HepG2 (cell line): ENCODE data around the gene UBE4A. TPM values are rescaled to one million over a fixed set of nuclear protein-coding genes. Genes with fewer than 3 reads are reported as not detected.

Experiments used
- FOXK2 ChIP-seq: fragments of 450-650 bp; IDR thresholded peaks from 2 replicates; pipeline ENCODE4 v1.6.1; 2016
- HHEX ChIP-seq: IDR thresholded peaks from 2 replicates; pipeline ENCODE4 v1.6.1; 2016; ENCODE audit warnings: control low read depth
- MAZ ChIP-seq, 2 experiments: sonication (generic) in 1 of 2; formaldehyde crosslinking in 1 of 2; IDR thresholded peaks; 2 replicates each; pipeline versions ENCODE4 v1.5.0 to v1.6.1; 2012 to 2020; ENCODE audit warnings: low read depth in 2 of 2, mild to moderate bottlenecking in 2 of 2, borderline replicate concordance in 1 of 2, improper control_type of control experiment in 1 of 2, low read length in 1 of 2, missing genetic modification reagents in 1 of 2, moderate library complexity in 1 of 2
- ZKSCAN1 ChIP-seq: fragments of 150-350 bp; IDR thresholded peaks from 2 replicates; pipeline ENCODE4 v1.6.1; 2014; ENCODE audit warnings: low read length
- ZNF496 ChIP-seq: sonication (generic); formaldehyde crosslinking; IDR thresholded peaks from 2 replicates; pipeline ENCODE4 v1.8.1; 2023; ENCODE audit warnings: mild to moderate bottlenecking, moderate library complexity, missing genetic modification reagents; ENCODE audit not compliant: insufficient replicate concordance
- ZNF589 ChIP-seq: sonication (generic); formaldehyde crosslinking; conservative IDR thresholded peaks from 2 replicates; pipeline ENCODE4 v1.8.0; 2022; ENCODE audit warnings: mild to moderate bottlenecking, moderate library complexity, missing genetic modification reagents
- ZNF749 ChIP-seq: sonication (generic); formaldehyde crosslinking; IDR thresholded peaks from 2 replicates; pipeline ENCODE4 v1.8.0; 2022; ENCODE audit warnings: mild to moderate bottlenecking, missing genetic modification reagents, moderate library complexity, borderline replicate concordance
- ZNF883 ChIP-seq: sonication (generic); formaldehyde crosslinking; IDR thresholded peaks from 2 replicates; pipeline ENCODE4 v1.5.1; 2020; ENCODE audit warnings: mild to moderate bottlenecking, missing genetic modification reagents; ENCODE audit errors: not compliant biosample characterization
- polyA plus RNA-seq, 8 experiments: library from polyadenylated mRNA; depleted of rRNA in 3 of 8; stranded (reverse) in 7 of 8; unstranded in 1 of 8; fragments of >200 nt; fragmentation: Illumina TruSeq in 4 of 8; extraction: Trizol in 4 of 8; gene quantifications; 2 replicates each; pipeline versions ENCODE4 v1.2.1 to v1.2.3, GENCODE V29; 2011 to 2016; ENCODE audit warnings: low read depth in 4 of 8, missing spikeins in 1 of 8, mixed read lengths in 1 of 8; ENCODE audit not compliant: insufficient read depth in 1 of 8
- total RNA-seq, 5 experiments: library from RNA; depleted of rRNA; stranded (reverse); fragments of >200 nt; fragmentation: Illumina TruSeq; extraction: Trizol; gene quantifications; 2 replicates each; pipeline ENCODE4 v1.2.3, GENCODE V29; 2016; ENCODE audit warnings: low read depth in 1 of 5
- TF ChIP-seq, protein P1 (sequence below): sonication (generic); formaldehyde crosslinking; IDR thresholded peaks from 2 replicates; pipeline ENCODE4 v1.4.0; 2020; ENCODE audit warnings: missing genetic modification reagents, borderline replicate concordance
- TF ChIP-seq, protein P2 (sequence below): sonication (generic); formaldehyde crosslinking; conservative IDR thresholded peaks from 2 replicates; pipeline ENCODE4 v1.8.1; 2023; ENCODE audit warnings: missing genetic modification reagents
- TF ChIP-seq, protein P3 (sequence below): sonication (generic); formaldehyde crosslinking; IDR thresholded peaks from 2 replicates; pipeline ENCODE4 v1.8.0; 2022; ENCODE audit warnings: missing genetic modification reagents, low read depth, mild to moderate bottlenecking, borderline replicate concordance
- TF ChIP-seq, protein P4 (sequence below): sonication (generic); formaldehyde crosslinking; IDR thresholded peaks from 2 replicates; pipeline ENCODE4 v1.4.0; 2020; ENCODE audit warnings: missing genetic modification reagents
- TF ChIP-seq, protein P5 (sequence below): sonication (generic); formaldehyde crosslinking; IDR thresholded peaks from 2 replicates; pipeline ENCODE4 v1.4.0; 2020; ENCODE audit warnings: mild to moderate bottlenecking, missing genetic modification reagents, borderline replicate concordance

UBE4A gene
- total and polyA plus RNA-seq, 2 of the 13 experiments (the other 11 are each of a cell fraction or from before 2014, with no cell fraction given), result 15.1 to 32.7 TPM

DNA sequence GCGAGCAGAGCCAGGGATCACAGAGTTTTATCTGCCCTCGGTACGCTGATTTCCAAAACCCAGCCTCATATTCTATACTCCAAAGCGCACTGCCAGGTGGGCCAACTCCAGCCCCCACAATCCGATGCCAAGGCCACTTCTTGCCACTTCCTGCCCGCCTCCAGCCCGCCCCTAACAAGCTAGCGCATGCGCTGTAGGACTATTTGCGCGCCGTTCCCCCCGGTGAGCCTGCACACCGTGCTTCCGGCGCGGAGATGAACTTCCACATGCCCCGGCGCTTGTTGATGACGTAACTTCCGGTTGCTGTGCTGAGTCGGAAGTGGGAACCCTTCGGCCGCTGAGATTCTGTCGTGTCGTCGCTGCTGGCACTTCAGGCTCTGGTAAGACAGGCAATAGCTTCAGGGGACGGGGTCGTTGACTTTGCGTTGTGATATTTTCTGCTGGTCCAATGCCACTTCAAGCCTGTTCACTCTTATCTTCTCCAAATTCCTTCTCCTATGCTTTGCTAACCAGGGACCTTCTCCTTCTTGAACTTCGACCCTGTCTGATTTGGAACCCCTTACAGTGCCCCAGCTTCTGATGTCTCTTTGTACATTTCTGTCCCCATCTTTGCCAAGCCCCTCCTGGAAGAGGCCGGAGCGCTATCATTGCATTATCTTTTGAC is at the start of gene UBE4A (continued):
- no peak for TF ChIP-seq ZNF589 (CRISPR knock-in tag)
- TF ChIP-seq, protein P1, sequence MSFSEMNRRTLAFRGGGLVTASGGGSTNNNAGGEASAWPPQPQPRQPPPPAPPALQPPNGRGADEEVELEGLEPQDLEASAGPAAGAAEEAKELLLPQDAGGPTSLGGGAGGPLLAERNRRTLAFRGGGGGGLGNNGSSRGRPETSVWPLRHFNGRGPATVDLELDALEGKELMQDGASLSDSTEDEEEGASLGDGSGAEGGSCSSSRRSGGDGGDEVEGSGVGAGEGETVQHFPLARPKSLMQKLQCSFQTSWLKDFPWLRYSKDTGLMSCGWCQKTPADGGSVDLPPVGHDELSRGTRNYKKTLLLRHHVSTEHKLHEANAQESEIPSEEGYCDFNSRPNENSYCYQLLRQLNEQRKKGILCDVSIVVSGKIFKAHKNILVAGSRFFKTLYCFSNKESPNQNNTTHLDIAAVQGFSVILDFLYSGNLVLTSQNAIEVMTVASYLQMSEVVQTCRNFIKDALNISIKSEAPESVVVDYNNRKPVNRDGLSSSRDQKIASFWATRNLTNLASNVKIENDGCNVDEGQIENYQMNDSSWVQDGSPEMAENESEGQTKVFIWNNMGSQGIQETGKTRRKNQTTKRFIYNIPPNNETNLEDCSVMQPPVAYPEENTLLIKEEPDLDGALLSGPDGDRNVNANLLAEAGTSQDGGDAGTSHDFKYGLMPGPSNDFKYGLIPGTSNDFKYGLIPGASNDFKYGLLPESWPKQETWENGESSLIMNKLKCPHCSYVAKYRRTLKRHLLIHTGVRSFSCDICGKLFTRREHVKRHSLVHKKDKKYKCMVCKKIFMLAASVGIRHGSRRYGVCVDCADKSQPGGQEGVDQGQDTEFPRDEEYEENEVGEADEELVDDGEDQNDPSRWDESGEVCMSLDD (CRISPR knock-in tag), result no peak
- TF ChIP-seq, protein P2, sequence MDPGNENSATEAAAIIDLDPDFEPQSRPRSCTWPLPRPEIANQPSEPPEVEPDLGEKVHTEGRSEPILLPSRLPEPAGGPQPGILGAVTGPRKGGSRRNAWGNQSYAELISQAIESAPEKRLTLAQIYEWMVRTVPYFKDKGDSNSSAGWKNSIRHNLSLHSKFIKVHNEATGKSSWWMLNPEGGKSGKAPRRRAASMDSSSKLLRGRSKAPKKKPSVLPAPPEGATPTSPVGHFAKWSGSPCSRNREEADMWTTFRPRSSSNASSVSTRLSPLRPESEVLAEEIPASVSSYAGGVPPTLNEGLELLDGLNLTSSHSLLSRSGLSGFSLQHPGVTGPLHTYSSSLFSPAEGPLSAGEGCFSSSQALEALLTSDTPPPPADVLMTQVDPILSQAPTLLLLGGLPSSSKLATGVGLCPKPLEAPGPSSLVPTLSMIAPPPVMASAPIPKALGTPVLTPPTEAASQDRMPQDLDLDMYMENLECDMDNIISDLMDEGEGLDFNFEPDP (CRISPR knock-in tag), result no peak
- TF ChIP-seq HHEX (CRISPR knock-in tag), result no peak; the same call in 1 of the 2 replicates
- TF ChIP-seq MAZ (IDR thresholded peaks at IDR 0.05; ENCODE audit: borderline replicate concordance, low read depth, low read length), result no peak
- peak; percentile 83 for TF ChIP-seq MAZ (CRISPR knock-in tag; IDR thresholded peaks at IDR 0.05; ENCODE audit: low read depth)
- TF ChIP-seq ZKSCAN1, result no peak
- TF ChIP-seq ZNF883 (CRISPR knock-in tag), result peak; percentile 46
- TF ChIP-seq, protein P3, sequence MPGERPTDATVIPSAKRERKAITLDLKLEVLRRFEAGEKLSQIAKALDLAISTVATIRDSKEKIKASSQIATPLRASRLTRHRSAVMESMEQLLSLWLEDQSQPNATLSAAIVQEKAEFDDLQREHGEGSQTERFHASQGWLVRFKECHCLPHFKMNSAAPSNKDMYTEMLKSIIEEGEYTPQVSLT (CRISPR knock-in tag), result no peak
- no peak for TF ChIP-seq ZNF496 (CRISPR knock-in tag)
- TF ChIP-seq, protein P4, sequence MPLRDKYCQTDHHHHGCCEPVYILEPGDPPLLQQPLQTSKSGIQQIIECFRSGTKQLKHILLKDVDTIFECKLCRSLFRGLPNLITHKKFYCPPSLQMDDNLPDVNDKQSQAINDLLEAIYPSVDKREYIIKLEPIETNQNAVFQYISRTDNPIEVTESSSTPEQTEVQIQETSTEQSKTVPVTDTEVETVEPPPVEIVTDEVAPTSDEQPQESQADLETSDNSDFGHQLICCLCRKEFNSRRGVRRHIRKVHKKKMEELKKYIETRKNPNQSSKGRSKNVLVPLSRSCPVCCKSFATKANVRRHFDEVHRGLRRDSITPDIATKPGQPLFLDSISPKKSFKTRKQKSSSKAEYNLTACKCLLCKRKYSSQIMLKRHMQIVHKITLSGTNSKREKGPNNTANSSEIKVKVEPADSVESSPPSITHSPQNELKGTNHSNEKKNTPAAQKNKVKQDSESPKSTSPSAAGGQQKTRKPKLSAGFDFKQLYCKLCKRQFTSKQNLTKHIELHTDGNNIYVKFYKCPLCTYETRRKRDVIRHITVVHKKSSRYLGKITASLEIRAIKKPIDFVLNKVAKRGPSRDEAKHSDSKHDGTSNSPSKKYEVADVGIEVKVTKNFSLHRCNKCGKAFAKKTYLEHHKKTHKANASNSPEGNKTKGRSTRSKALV, result 0 out of 2 replicates have a peak, but pooled peaks have one; percentile 8
- TF ChIP-seq FOXK2, result no peak
- TF ChIP-seq, protein P5, sequence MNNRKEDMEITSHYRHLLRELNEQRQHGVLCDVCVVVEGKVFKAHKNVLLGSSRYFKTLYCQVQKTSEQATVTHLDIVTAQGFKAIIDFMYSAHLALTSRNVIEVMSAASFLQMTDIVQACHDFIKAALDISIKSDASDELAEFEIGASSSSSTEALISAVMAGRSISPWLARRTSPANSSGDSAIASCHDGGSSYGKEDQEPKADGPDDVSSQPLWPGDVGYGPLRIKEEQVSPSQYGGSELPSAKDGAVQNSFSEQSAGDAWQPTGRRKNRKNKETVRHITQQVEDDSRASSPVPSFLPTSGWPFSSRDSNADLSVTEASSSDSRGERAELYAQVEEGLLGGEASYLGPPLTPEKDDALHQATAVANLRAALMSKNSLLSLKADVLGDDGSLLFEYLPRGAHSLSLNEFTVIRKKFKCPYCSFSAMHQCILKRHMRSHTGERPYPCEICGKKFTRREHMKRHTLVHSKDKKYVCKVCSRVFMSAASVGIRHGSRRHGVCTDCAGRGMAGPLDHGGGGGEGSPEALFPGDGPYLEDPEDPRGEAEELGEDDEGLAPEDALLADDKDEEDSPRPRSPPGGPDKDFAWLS, result no peak
- 0 out of 2 replicates have a peak, but pooled peaks have one; percentile 36 for TF ChIP-seq ZNF749 (CRISPR knock-in tag)
